Measurements from ENCODE around the gene BCAS1. TPM values are rescaled to one million over a fixed set of nuclear protein-coding genes. Genes with fewer than 3 reads are reported as not detected.

The BCAS1 gene
- polyA plus RNA-seq, 5 donors: 0.54 to 1.2 (median 0.85) TPM

DNA sequence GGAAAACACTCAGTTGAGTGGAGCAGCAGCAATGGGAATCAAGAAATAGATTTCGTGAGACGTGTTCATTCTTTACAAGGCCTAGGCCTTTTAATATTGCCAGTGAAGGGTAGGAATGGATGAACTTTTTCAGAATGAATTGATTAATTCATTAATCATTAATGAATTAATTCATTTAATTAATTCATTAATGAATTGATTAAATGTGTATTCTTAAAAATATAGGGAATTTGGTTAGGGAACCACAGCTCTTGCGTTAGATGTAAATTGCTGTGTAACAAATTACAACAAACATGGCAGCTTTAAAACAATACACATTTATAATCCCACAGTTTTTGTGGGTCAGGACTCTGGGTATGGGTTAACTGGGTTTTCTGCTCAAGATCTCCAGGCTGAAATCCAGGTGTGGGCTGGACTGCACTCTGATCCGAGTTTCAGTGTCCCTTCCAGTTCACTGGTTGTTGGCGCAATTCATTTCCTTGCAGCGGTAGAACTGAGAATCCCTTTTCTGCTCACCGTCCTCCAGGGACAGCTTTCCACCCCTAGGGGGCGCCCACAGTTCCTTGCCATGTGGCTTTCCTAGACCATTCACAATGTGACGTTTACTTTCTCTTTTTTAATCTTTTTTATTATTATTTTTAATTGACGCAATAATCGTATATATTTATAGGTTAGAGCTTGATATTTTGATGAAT is 32.8 kb upstream of the BCAS1 start:
- peak in 1 of 2 donors; percentile 31 for DNase-seq

DNA sequence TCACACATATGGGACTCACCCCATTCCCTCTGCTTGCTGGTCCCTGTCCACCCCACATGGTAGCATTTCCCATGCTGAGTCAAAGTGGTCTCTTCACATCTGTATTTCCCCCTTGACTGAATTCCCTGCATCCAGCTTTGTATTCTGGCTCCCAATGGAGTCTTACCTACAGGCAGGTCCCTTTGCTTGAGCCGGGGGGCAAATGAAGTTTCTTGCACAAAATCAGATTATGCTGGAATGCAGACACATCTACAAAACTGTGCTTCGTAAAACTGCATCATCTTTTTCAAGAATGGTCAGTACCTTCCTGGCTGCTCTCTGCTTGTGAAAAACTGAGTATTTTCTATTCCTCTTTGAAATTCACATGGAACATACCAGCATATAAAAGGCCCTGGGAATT is 32.1 kb upstream of the BCAS1 start:
- DNase-seq: no peak

DNA sequence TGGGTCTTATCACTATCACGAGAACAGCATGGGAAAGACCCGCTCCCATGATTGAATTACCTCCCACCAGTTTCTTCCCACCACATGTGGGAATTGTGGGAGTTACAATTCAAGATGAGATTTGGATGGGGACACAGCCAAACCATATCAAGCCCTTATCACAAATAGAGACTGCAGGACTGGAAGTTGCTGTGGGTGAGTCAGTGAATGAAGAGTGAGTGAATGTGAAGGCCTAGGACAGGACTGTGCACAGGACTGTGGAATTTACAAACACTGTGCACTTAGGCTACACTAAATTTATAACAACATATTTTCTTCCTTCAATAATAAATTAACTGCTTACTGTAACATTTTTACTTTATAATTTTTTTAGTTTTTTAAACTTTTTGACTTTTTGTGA is 30.2 kb upstream of the BCAS1 start:
- no peak for DNase-seq

DNA sequence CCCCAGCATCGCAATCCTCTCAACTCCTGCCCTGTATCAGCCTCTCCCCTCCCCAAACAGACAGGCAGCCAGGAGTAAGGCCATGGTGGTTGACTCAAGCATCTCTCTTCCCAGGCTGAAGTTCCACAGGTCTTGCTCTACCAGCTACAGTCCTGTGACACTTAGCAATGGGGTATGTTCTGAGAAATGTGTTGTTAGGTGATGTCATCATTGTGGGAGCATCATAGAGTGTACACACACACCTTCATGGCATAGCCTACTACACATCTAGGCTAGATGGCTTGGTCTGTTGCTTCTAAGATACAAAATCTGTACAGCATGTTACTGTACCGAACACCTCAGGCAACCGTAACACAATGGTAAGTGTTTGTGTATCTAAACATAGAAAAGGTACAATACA is 29.5 kb upstream of the BCAS1 start:
- DNase-seq: no peak

DNA sequence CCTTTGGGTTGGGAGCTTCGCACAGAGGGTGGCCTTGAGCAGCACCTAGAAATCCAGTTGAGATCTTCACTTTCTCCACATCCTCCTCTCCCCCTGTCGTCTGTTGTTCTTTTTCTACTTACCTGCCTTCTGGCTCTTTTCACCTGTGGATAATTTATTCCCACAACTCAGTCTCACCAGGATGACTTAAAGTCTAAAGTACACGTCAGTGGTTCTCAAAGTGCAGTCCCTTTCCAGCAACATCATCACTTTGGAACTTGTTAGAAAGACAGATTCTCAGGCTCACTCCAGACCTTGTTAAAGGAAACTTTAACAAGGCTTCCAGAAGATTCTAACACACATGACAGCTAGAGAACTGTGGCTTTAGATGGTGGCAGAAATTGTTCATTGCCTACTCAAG is 27.7 kb upstream of the BCAS1 start:
- DNase-seq: no peak

DNA sequence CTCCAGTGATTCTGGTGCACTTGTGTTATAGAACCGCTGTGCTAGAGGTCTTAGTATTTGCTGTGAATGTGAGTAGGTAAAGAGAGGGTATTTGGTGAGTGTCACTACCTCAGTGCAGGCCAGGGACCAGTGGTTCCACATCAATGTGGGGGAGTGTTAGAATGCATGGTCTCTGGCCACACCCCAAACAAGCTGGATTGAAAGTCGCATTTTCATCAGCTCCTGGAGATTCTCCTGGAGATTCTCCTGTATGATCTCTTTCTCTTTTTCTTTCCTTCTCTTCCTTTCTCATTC is 26.8 kb upstream of the BCAS1 start:
- DNase-seq: no peak

DNA sequence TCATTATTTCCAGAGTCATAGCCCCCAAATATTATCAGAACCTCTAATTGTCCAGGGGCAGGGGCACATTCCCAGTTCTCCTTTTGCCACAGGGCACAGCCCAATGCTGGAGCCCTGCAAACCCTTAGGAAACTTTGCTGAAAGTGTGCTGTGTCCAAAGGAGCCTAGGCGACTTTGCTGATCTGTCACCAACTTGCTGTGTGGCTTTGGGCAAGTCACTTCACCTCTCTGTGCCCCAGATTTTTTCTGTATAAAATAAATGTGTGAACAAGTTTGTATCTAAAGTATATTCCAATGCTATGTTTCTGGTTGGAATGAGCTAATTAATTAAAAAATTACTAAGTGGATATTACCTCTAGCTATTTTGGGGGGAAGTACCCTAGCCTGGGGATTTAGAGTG is 25.4 kb upstream of the BCAS1 start:
- no peak for DNase-seq

DNA sequence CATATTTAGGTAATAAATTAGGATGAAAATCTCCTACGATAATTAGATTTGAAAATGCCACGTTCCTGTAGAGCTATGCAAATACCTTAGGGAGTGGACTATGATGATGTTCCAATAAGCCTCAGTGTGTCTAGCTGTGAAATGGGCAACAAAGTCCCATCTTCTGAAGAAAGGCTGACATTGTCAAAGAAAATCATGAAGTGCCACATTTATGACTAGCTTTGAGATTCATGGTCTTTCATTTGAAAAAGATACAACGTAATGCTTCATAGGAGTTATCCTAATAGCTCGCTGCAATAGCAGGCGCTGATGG is 23.8 kb upstream of the BCAS1 start:
- no peak for DNase-seq

DNA sequence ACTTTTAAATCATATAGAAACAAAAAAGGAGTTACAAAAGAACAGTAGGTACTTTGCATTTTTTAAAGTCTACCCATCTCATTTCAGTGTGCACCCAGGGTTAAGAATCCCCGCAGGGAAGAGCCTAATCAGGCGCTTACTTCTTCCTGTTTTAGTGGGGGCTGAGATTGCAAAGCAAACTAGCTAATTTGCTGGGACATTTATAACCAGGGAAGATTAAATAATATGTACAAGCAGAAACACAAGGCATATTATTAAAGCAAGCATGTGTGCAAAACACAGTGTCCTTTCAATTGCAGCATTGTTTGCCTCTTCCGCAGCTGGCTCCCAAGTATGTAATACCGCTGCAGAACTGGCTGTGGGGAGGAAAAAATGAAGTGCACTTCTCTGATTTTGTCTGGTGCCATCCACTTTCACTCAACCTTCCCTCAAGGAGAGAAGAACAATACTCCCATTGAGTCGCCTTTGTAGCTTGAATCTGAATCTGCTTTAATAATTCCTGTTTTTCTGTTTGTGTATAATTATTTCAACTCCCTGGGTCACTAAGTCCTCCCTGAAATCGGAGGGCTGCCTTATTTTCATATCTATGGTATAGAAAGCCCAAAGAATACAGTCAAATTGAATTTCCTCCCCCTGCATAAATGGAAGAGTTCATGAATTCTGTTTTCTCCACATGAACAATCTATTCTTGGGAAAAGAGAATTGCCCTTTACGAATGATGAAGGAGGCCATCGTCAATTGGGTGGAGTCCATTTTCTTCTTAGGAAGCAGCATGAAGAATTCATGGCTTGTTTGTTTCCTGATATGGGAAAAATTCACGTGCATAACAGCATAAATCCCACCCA is 23.3 kb upstream of the BCAS1 start:
- DNase-seq: no peak

DNA sequence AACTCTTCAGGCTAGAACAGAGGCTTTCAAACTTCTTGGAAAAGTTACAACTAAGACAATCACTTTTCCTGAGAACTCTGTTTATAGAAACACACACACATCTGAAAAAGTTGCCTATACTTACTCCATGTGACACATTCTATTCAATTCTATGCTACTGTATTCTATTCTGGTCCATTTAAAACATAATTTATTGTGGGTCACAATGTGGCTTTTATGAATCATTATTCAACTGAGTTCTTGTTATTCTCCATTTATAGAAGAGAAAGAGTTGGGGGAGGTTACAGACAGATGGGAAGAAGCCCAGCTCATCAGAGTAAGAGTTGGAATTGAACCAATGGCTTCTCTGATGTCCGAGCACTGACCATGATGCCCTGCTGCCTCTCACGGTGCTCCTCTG is 21.6 kb upstream of the BCAS1 start:
- no peak for DNase-seq

DNA sequence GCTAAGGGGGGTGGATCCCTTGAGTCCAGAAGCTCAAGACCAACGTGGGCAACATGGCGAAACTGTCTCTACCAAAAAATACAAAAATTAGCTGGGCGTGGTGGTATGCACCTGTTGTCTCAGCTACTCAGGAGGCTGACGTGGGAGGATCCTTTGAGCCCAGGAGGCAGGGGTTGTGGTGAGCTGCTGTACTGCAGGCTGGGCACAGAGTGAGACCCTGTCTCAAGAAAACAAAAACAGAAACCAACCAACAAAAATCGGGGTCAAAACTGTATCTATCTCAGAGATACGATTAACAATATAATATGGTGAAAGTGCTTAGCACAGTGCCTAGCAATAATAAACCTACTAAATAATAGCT is 20.7 kb upstream of the BCAS1 start:
- no peak for DNase-seq

DNA sequence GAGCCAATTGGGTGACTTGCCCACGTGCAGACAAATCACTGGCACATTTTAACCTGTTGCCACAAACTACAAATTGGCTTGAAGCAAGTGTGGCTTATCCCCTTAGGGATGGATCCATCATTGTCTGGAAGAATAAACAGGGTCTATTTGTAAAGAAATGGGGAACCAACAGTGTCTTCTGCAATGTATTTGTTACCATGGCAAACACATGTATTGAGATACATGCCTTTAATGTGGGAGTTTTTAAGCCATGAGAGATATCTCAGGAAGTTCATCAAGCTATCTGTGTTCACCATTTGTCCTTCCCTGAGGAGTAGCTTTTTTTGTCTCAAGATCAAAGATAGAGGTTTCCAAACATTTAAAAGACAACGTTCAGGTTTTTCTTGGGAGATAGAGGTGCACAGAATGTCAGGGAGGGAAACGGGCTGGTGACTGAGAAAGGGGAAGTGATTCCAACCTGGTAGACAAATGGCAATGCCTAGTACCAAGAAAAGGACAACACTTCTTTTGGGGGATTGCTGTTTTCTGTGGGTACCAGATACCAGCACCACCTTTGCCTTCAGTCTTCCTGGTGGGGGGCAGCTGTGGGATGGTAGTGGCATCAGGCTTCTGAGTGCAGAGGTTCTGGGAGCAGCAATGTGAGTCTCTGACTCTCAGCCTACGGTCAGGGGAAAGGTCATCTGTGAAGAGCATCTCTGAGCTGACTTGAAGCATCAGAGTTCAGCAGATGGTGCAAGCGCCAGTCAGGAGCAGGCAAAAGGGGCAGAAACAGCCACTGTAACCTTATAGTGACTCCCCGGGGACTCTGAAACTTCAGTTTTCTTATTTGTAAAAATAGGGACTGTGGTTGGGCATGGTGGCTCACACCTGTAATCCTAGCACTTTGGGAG is 20.1 kb upstream of the BCAS1 start:
- no peak for DNase-seq

DNA sequence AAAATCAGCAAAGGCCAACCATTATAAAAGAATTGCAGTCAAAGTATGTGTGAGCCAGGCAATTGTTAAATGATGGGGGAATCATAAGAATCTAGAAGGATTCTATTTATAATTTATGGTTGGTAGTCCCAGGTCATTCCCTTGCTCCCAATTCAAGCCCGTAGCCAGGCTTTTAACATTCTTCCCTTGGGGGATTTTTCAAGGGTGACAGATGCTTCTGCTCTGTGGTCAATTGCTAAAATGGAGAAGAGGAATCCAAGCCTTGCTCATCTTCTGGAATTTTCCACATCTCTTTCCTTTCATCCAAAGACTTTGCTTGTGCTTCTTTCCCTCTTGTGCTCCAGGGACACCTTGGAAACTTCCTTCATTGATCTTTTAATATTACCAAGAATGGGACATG is 18.0 kb upstream of the BCAS1 start:
- DNase-seq: no peak

DNA sequence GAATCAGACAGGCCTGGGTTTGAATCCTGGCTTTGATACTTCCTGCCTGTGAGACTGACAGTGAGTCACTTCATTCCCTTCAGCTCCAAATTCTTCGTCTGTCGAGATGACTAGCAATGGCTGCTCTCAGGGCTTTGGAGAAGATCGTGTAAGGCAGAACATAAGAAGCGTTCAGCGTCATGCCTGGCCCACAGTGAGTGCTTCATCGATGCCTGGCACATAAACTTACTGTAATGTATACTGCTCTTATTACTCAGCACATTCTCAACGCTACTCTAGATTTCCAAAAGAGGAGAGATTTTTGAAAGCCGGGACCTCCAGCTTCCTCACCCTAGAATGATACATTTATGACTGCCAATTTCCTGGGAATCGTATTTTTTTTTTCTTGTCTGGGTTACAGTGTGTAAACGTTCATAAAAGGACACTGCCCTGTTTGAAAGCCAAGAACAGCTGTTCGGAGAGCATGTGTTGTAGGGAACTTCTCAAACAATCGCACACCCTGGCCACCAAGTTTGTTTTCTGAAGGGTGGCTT is 16.2 kb upstream of the BCAS1 start:
- peak in 1 of 2 donors; percentile 8 for DNase-seq

DNA sequence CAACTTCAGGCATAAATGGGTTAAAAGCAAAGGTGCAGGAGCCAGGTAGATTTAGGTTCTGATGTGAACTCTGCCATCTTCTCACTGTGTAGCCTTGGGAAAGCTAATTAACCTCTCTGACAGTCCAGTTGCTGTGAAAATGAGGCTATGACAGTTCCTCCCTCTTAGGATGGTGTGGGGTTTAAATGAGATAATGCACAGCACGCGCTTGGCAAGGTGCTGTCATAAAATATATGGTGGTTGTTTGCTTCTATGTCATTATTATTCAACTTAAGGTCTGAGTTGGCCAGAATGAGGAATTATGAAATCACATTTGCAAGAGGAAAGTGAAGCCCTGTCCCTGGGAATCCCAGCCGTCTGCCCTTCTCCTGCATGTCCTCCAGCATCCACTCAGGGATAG is 15.5 kb upstream of the BCAS1 start:
- DNase-seq: no peak

DNA sequence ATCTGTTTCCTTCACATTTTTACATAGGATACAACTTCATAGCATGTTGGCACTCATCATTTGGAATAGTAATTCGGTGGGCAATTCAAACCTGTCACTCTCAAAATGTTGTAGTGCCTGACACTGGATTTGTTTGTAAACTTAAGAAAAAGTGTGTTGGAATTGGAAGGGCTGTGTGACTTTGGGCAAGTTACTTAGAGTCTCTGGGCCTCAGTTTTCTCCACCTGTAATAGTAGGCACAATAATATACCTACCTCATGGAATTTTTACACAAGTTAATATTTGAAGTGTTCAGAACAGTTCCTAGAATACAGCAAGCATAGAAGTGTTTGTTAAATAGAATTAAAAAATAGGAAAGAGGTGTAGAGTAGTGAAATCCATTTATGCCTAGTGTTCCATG is 15.0 kb upstream of the BCAS1 start:
- no peak for DNase-seq

DNA sequence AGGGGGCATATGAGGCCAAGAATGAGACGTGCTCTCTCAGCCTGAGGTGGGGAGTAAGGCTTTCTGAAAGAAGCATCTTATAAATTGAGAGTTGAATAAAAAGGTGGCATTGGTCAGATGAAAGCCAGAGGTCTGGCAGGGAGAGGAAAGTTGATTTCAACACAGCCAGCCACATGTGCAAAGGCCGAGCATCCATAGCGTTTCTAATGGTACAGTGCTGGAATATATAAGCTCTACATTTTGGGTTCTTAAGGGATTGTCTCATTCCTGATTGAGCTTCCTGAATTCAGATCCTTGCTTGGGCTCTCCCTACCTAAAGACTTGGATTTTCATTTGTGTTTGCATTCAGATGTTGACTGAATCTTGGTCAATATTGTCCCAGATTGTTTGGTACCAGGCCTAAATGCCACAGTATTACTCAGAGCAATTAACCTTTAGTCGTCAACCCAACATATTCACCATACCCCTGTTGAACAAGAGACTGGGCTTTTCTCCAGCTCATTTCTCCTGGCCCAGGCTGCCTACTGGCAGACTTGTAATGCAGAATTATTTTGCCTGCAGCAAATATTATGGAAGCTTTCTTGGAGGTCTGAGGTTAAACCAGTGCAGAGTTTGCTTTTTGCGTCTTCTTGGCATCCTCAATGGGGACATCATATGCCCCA is 14.5 kb upstream of the BCAS1 start:
- no peak for DNase-seq

DNA sequence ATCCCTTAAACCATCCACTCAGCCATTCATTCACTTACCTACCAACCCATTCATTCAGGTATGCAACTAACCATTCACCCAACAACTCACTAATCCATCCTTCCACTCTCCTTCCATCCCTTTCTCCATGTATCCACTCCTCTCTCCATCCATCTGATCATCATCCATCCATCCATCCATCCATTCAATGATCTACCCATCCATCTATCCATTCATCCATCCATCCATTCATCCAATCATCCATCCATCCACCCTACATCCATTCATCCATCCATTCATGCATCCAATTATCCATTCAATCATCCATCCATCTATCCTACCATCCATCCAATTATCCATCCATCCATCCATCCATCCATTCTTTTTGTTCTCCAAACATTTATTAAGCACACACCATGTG is 13.8 kb upstream of the BCAS1 start:
- no peak for DNase-seq

DNA sequence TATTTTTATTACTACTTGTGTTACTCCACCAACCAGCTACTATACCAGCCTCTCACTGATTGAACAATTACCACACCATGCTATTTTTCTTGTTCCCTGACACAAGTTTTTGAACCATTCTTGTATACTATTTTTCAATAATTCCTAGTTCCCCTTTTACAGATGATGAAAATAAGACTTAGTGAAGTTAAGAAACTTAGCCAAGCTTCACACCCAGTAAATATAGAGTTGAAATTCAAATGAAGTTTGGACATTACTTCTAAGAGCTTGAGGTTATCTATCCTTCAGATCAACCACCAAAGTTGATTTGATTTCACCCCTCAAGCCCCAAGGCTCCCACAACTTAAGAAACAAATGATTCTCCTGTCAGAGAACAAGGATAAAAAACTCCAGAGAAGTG is 13.1 kb upstream of the BCAS1 start:
- DNase-seq: no peak

DNA sequence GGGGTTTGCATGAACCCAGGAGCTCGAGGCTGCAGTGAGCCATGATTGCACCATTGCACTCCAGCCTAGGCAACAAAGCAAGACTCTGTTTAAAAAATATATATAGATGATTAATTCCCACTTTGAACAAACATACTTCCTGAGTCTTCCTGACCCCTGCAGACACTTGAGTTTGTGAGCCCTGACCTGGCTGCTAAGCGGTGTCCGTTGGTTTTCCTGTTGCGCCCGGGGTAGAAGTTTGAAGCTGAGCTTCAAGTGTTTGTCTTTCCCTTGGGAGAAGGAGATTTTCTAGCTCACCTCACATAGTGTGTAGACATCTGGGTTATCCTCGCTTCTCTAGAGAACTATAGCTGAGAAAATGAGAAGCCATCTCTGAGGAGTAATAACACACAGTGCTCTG is 11.7 kb upstream of the BCAS1 start:
- DNase-seq: no peak

DNA sequence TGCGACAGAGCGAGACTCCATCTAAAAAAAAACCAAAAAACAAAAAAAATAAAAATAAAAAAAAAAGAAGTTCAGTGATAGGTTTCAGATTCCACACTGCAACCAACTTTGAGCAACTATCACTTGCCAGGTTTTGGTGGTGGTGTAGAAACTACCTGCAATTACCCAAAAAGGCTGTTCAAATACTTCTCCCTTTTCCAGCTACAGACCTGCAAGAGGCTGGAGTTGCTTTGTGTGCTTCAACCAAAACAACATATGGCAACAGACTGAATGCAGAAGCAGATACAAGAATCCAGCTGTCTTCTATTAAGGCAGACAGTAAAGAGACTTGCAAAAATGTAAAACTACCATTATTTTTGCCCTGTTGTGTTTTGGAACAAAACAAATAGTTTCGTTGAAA is 9.3 kb upstream of the BCAS1 start:
- no peak for DNase-seq

DNA sequence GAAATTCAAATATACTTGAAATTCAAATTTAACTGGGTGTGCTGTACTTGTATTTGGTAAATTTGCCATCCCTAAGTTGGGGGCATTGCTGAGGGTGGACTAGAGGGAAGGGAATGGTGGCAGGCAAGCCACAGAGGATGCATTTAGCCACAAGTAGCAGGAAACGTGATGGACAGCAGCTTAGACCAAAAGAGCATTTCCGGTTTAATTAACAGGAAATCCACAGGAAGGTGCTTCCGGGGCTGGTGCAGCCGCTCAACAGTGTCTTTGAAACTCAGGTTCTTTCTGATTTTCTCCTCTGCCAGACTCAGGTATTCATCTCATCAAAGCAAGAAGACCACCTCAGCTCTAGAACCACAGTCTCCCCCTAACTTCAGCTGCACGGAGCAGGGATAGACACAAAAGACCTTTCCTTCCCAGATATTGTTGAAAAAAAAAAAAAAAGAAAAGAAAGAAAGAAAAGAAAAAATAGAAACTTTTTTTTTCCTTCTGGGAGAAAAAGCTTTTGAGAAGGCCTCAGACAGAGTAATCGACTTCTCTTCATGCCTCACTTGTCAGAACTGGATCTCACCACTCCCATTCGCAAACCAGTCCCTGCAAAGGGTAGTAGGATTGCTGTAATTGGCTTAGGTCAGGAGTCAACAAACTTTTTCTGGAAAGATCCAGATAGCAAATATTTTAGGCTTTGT is 8.0 kb upstream of the BCAS1 start:
- no peak for DNase-seq
